Measurements from ENCODE around the gene ALDH1L1. TPM values are rescaled to one million over a fixed set of nuclear protein-coding genes. Genes with fewer than 3 reads are reported as not detected.

The ALDH1L1 gene
- total RNA-seq, 1 experiment from 2014 or later, result not detected

DNA sequence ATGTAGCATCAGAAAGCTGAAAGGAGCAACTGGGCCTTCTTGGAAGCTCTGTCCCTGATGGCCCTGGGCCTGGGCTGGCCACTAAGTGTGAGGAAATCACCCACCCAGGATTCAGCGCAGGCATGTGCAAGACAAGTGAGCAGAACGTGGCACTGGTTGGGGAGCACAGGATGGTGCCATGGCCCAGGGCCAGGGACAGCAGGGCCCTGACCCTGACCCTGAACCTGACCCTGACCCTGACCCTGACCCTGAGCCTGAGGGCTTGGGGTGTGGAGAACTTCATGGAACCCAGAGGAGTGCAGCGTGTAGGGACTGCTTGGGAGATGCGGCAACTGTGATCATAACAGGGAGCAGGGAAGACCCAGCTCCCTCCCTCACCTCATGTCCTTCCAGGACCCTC is 5.9 kb upstream of the ALDH1L1 start:
- Histone ChIP-seq H4K20me1 (ENCODE audit: insufficient read depth, low read depth, low read length) (no peaks in the 10 kb centered on the region), H3K79me2 (ENCODE audit: low read length) (no peaks in the 10 kb centered on the region), H3K27ac (ENCODE audit: low read length) (no peak overlapping the region), H3K9ac (ENCODE audit: low read length) (no peak overlapping the region), H2AFZ (ENCODE audit: low read length) (no peak overlapping the region), H3K4me3 (ENCODE audit: low read length) (no peak overlapping the region), H3K4me1 (ENCODE audit: low read length) (no peaks in the 10 kb centered on the region), H3K27me3 (ENCODE audit: low read length) (no peaks in the 10 kb centered on the region), H3K36me3 (ENCODE audit: insufficient read depth, low read length) (no peaks in the 10 kb centered on the region), H3K4me2 (ENCODE audit: low read depth, low read length, poor library complexity, severe bottlenecking) (no peak overlapping the region), H3K9me3 (ENCODE audit: low read length) (no peaks in the 10 kb centered on the region), H3K9me2 (replicated peaks; ENCODE audit: insufficient read depth, low read length) (no peaks in the 10 kb centered on the region)
- DNase-seq, result no peak

DNA sequence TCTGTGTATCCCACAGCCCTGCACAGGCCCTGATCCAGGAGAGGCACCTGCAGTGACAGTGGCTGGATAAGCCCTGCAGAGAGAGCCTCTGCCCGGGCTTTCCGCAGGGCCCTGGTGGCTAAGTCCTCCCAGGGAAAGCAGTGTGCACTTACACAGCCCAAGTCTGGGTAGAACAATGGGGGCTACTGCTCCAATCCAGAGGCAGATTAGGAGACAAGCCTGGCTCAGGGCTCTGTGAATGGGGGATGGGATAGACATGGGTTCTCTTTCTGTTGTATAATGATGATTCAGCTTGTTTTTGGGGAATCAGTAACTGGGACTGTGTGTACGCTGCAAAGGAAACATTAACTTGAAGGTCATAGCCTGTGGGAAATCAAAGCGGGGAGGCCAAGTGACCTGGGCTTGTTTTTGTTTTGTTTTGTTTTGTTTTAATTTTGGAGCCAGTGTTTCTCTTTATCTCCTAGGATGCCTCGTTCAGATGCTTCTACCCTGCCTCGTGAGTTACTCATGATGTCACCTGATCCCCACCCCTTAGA is 4.1 kb upstream of the ALDH1L1 start:
- H3K4me1 ChIP-seq (ENCODE audit: low read length), result no peaks in the 10 kb centered on the region
- no peak overlapping the region for H3K4me2 ChIP-seq (ENCODE audit: low read depth, low read length, poor library complexity, severe bottlenecking)
- no peak overlapping the region for H3K4me3 ChIP-seq (ENCODE audit: low read length)
- no peaks in the 10 kb centered on the region for H3K36me3 ChIP-seq (ENCODE audit: insufficient read depth, low read length)
- no peak overlapping the region for H2AFZ ChIP-seq (ENCODE audit: low read length)
- H3K9me3 ChIP-seq (ENCODE audit: low read length), result no peaks in the 10 kb centered on the region
- no peaks in the 10 kb centered on the region for H3K79me2 ChIP-seq (ENCODE audit: low read length)
- no peaks in the 10 kb centered on the region for H4K20me1 ChIP-seq (ENCODE audit: insufficient read depth, low read depth, low read length)
- H3K27me3 ChIP-seq (ENCODE audit: low read length), result no peaks in the 10 kb centered on the region
- no peaks in the 10 kb centered on the region for H3K9me2 ChIP-seq (replicated peaks; ENCODE audit: insufficient read depth, low read length)
- DNase-seq, result no peak
- H3K9ac ChIP-seq (ENCODE audit: low read length), result no peak overlapping the region
- no peak overlapping the region for H3K27ac ChIP-seq (ENCODE audit: low read length)

DNA sequence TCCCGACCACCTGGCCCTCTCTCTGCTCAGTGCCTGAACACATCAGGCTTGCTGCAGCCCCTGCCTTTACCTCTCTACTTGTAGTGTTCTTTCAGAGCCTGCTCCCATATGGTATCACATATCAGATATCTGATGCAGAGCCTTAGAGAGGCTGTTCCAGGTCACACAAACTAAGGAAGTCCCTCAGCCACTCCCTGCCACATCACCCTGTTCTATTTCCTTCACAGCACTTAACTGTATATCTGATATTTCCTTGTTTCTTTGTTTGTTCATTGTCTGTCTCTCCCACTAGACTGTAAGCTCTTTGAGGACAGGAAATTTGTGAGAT is 976 bp upstream of the ALDH1L1 start:
- DNase-seq, result no peak
- H2AFZ ChIP-seq (ENCODE audit: low read length), result no peak overlapping the region
- H3K4me3 ChIP-seq (ENCODE audit: low read length), result no peak overlapping the region
- H3K4me2 ChIP-seq (ENCODE audit: low read depth, low read length, poor library complexity, severe bottlenecking), result no peak overlapping the region
- H4K20me1 ChIP-seq (ENCODE audit: insufficient read depth, low read depth, low read length), result no peaks in the 10 kb centered on the region
- no peaks in the 10 kb centered on the region for H3K27me3 ChIP-seq (ENCODE audit: low read length)
- no peaks in the 10 kb centered on the region for H3K36me3 ChIP-seq (ENCODE audit: insufficient read depth, low read length)
- no peaks in the 10 kb centered on the region for H3K9me3 ChIP-seq (ENCODE audit: low read length)
- H3K27ac ChIP-seq (ENCODE audit: low read length), result no peak overlapping the region
- no peak overlapping the region for H3K9ac ChIP-seq (ENCODE audit: low read length)
- no peaks in the 10 kb centered on the region for H3K79me2 ChIP-seq (ENCODE audit: low read length)
- no peaks in the 10 kb centered on the region for H3K4me1 ChIP-seq (ENCODE audit: low read length)
- no peaks in the 10 kb centered on the region for H3K9me2 ChIP-seq (replicated peaks; ENCODE audit: insufficient read depth, low read length)

DNA sequence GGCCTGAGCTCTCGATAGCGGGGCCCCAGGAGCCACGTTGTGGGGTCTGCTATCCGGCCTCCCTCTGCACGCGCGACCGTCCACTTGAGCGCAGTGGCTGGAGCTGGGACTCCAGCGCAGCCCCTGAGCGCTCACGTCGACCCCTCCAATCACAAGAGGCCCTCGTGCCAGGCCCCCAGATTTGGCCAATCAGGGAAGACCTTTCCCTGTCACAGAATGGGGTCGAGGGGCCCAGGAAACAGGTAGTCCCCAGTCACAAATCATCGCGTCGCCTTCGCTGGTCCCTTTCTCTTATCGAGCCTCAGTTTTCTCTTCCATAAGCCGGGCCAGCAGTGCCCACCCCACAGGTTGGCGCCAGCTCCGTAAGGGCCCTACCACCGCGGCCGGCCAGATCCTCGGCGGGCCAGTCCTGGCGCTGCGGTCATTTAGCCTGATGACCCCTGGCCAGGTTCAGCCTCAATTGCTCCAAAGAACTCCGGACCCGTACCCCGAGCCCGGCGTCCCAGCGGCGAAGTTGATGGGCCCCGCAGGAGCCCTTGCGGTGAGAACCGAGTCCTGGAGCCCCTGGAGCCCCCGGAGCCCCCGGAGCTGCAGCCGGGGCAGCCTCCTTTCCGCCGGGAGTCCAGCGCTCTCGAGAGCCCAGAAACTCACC is 435 bp downstream of the ALDH1L1 start:
- Histone ChIP-seq H4K20me1 (ENCODE audit: insufficient read depth, low read depth, low read length) (no peaks in the 10 kb centered on the region), H3K9ac (ENCODE audit: low read length) (no peak overlapping the region), H3K9me3 (ENCODE audit: low read length) (no peaks in the 10 kb centered on the region), H3K36me3 (ENCODE audit: insufficient read depth, low read length) (no peaks in the 10 kb centered on the region), H3K4me3 (ENCODE audit: low read length) (no peak overlapping the region), H3K4me2 (ENCODE audit: low read depth, low read length, poor library complexity, severe bottlenecking) (no peak overlapping the region), H2AFZ (ENCODE audit: low read length) (no peak overlapping the region), H3K27me3 (ENCODE audit: low read length) (no peaks in the 10 kb centered on the region), H3K4me1 (ENCODE audit: low read length) (no peaks in the 10 kb centered on the region), H3K79me2 (ENCODE audit: low read length) (no peaks in the 10 kb centered on the region), H3K27ac (ENCODE audit: low read length) (no peak overlapping the region), H3K9me2 (replicated peaks; ENCODE audit: insufficient read depth, low read length) (no peaks in the 10 kb centered on the region)
- no peak for DNase-seq

DNA sequence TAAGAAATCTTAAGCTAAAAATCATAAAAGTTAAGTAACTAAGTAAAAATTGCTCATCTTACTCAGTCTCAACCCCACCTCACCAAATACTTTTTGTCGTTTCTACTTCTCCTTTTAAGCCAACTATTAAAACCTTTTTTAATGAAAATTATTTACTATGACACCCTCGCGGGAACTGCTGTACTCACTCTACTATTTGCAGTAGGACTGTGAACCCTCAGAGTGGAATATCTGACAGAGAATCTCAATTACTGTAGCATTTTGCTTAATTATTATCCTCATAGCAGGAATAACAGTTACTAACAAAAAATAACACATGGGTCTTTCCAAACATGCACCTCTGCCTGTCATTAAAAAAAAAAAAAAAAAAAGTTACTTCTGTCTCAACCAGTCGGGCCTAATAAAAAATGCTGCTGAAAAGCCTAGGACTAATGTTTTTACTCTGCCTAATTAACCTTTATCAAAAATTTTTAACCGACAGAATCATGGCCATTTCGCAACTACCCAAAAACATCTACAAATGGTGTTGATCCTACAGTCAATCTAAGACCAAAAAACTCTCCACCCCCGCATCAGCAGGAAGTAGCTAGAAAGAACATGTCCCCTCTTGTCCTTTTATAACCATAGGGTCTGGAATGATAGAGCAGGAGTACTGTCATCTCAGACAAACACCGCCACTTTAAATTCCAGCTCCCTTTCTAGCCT is 10.2 kb downstream of the ALDH1L1 start:
- Histone ChIP-seq H3K4me2 (ENCODE audit: low read depth, low read length, poor library complexity, severe bottlenecking) (no peak overlapping the region), H3K4me3 (ENCODE audit: low read length) (no peak overlapping the region), H3K79me2 (ENCODE audit: low read length) (no peaks in the 10 kb centered on the region), H3K27ac (ENCODE audit: low read length) (no peak overlapping the region), H3K36me3 (ENCODE audit: insufficient read depth, low read length) (no peaks in the 10 kb centered on the region), H3K9me2 (replicated peaks; ENCODE audit: insufficient read depth, low read length) (no peaks in the 10 kb centered on the region), H3K9me3 (ENCODE audit: low read length) (no peaks in the 10 kb centered on the region), H2AFZ (ENCODE audit: low read length) (no peak overlapping the region), H4K20me1 (ENCODE audit: insufficient read depth, low read depth, low read length) (no peaks in the 10 kb centered on the region), H3K4me1 (ENCODE audit: low read length) (no peaks in the 10 kb centered on the region), H3K27me3 (ENCODE audit: low read length) (no peaks in the 10 kb centered on the region; the same call in 1 of the 2 replicates), H3K9ac (ENCODE audit: low read length) (no peak overlapping the region)
- DNase-seq, result no peak

DNA sequence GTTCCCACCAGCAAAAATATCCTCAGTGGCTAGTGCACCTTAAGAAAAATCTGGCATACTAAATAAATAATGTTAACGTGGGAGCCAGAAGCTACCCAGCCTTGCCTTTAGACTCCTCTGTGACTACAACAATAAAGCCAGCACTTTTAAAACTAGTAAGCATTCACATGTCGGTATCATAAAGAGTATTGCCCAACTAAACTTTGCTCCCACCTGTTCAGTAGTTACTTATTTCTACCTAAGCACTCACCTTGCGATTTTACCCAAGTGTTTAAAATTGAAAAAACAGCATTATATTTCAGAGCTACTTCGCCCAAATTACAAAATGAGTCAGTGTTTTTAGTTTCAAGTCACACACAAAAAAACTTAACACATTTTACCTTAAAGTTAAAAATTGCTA is 12.8 kb downstream of the ALDH1L1 start:
- Histone ChIP-seq H3K27ac (ENCODE audit: low read length) (no peak overlapping the region), H3K9me2 (replicated peaks; ENCODE audit: insufficient read depth, low read length) (no peaks in the 10 kb centered on the region), H3K79me2 (ENCODE audit: low read length) (no peaks in the 10 kb centered on the region), H3K9me3 (ENCODE audit: low read length) (no peaks in the 10 kb centered on the region), H3K4me3 (ENCODE audit: low read length) (no peak overlapping the region), H3K27me3 (ENCODE audit: low read length) (no peaks in the 10 kb centered on the region; the same call in 1 of the 2 replicates), H2AFZ (ENCODE audit: low read length) (no peak overlapping the region), H3K4me2 (ENCODE audit: low read depth, low read length, poor library complexity, severe bottlenecking) (no peak overlapping the region), H4K20me1 (ENCODE audit: insufficient read depth, low read depth, low read length) (no peaks in the 10 kb centered on the region), H3K9ac (ENCODE audit: low read length) (no peak overlapping the region), H3K36me3 (ENCODE audit: insufficient read depth, low read length) (no peaks in the 10 kb centered on the region), H3K4me1 (ENCODE audit: low read length) (no peaks in the 10 kb centered on the region)
- no peak for DNase-seq

DNA sequence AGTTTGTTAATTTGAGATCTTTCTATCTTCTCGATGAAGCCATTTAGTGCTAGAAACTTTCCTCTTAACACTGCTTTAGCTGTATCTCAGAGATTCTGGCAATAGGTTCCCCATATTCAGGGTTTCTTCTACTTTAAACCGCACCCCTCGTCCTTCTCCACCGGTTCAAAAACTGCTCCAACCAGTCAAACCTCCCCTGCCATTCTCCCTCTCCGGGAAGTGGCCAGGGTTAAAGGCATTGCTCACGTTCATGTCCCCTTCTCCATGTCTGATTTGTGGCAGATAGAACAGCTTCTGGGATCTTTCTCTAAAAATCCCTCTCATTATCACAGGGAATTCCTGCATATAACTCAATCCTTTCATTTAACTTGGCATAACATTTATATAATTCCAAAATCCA is 14.4 kb downstream of the ALDH1L1 start:
- H4K20me1 ChIP-seq (ENCODE audit: insufficient read depth, low read depth, low read length), result no peaks in the 10 kb centered on the region
- no peak overlapping the region for H3K9ac ChIP-seq (ENCODE audit: low read length)
- no peaks in the 10 kb centered on the region for H3K79me2 ChIP-seq (ENCODE audit: low read length)
- H3K4me3 ChIP-seq (ENCODE audit: low read length), result no peak overlapping the region
- H3K4me2 ChIP-seq (ENCODE audit: low read depth, low read length, poor library complexity, severe bottlenecking), result no peak overlapping the region
- H3K27me3 ChIP-seq (ENCODE audit: low read length), result no peaks in the 10 kb centered on the region; the same call in 1 of the 2 replicates
- no peak overlapping the region for H2AFZ ChIP-seq (ENCODE audit: low read length)
- no peaks in the 10 kb centered on the region for H3K4me1 ChIP-seq (ENCODE audit: low read length)
- no peaks in the 10 kb centered on the region for H3K9me3 ChIP-seq (ENCODE audit: low read length)
- no peak overlapping the region for H3K27ac ChIP-seq (ENCODE audit: low read length)
- H3K36me3 ChIP-seq (ENCODE audit: insufficient read depth, low read length), result no peaks in the 10 kb centered on the region
- DNase-seq, result no peak
- no peaks in the 10 kb centered on the region for H3K9me2 ChIP-seq (replicated peaks; ENCODE audit: insufficient read depth, low read length)

DNA sequence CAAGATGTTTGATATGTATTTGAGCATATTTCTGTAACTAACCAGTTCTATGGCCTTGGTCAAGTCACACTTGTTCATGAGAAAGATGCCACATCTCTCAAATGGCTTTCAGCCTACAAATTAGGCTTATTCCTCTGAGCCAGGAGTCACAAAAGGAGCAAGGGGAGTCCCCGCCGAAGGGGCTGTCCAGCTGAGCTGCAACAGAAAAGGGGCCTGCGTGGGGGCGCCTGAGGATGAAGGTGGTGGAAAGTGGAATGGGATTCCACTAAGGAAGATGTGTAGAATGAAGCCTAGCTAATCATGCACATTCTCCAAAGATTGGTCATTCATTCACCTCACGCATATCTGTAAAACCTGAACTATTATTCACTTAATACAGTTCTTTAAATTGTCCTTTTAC is 19.1 kb downstream of the ALDH1L1 start:
- no peak overlapping the region for H3K9ac ChIP-seq (ENCODE audit: low read length)
- H3K79me2 ChIP-seq (ENCODE audit: low read length), result no peaks in the 10 kb centered on the region
- no peak for DNase-seq
- no peaks in the 10 kb centered on the region; the same call in 1 of the 2 replicates for H3K27me3 ChIP-seq (ENCODE audit: low read length)
- no peaks in the 10 kb centered on the region for H3K9me3 ChIP-seq (ENCODE audit: low read length)
- no peak overlapping the region for H3K27ac ChIP-seq (ENCODE audit: low read length)
- no peak overlapping the region for H2AFZ ChIP-seq (ENCODE audit: low read length)
- H4K20me1 ChIP-seq (ENCODE audit: insufficient read depth, low read depth, low read length), result no peaks in the 10 kb centered on the region
- H3K4me1 ChIP-seq (ENCODE audit: low read length), result no peaks in the 10 kb centered on the region
- no peaks in the 10 kb centered on the region for H3K9me2 ChIP-seq (replicated peaks; ENCODE audit: insufficient read depth, low read length)
- H3K4me3 ChIP-seq (ENCODE audit: low read length), result no peak overlapping the region
- no peaks in the 10 kb centered on the region for H3K36me3 ChIP-seq (ENCODE audit: insufficient read depth, low read length)
- H3K4me2 ChIP-seq (ENCODE audit: low read depth, low read length, poor library complexity, severe bottlenecking), result no peak overlapping the region
